ENCODE data around the gene DPY19L1.
"Not testable (repeated sequence)": the region's sequence is repeated elsewhere in the genome, so short reads cannot be mapped to it uniquely, and the experiment has no call there.

DPY19L1 gene

GRCh38 chr7:34984140-34984539 is 53.1 kb downstream of the DPY19L1 start:
- not testable (repeated sequence) for FAIRE-seq

- no peak for FAIRE-seq
Observed at GRCh38 chr7:34982371-34983019, 54.8 kb downstream of the DPY19L1 start.

DNA sequence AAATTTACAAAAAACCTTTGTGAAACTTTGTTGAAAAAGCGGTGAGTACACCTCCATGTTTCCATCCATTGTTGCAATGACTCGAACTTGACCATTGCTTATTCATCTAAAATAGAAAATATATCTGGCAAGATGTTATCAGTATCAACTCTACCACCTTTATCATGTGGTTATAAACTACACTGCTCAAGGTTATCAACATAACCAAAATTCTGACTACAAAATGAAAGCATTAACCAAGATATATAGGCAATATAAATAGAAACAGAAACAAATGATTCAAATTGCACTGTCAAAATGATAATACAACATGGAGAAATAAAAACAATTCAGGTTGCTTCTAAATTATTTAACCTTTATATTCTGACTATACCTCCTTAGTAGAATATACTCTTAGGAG is 58.2 kb downstream of the DPY19L1 start:
- FAIRE-seq, result not testable (repeated sequence)

DNA sequence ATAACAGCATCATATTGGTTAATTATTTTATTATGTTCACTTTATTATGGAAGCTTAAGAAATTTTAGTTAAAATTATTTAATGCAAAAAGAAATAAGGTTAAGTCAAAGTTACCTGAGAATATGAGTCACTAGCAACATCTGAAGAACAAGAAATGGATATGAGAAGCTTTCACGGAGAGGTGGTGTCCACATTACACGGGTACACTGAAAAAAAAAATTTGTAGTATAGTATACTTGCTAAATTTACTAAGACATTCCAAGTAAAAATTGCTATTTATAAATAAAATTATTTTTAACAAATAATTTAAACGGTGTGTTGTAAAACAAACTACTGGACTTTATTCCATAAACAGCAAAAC is 63.9 kb downstream of the DPY19L1 start:
- no peak for FAIRE-seq

DNA sequence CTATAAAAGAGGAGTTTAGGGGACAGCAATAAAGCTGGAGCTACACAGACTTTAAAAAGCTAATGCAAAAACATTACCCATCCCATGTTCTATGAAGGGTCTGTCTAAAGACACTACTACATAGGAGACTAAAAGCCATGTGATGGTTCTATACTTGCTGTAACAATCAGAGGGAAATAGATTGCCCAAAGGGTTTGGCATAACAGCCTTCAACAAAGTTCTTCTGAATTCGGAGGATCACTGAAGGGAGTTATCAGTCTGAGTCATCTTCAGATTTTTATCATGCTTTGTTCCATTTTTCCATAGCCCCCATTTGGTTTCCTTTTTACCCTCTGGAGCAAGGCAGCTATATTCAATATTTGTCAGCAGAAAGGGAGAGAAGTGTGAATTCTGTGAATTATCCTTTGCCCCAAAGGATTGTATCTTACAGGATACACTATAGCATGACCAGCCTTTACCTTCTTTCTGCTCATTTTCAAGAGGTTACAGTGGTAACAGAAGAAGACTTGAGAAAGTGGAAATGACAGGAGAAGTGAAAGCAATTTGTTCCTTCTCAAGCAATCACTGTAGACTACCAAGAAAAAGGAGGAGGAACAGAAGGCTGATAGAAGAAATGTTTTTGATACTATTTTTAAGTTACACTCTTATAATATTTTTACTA is 64.4 kb downstream of the DPY19L1 start:
- FAIRE-seq, result not testable (repeated sequence)

- not testable (repeated sequence) for FAIRE-seq
Observed at GRCh38 chr7:34967818-34968217, 69.5 kb downstream of the DPY19L1 start.

DNA sequence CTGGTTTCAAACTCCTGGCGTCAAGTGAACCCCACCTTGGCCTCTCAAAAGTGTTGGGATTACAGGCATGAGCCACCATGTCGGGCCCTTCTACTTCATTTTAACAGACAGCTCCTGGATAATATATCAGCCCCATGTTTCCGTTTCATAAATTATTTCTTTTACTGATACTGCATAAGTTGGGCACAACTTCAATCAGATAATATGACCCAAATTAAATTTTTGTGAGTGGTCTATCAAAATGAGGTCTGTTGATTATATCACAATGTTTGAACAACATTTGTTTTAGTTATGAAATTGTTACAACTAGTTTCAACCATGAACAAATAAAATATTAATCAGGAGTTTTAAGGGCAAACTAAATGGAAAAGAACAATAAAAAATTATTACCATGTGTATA is 70.8 kb downstream of the DPY19L1 start:
- not testable (repeated sequence) for FAIRE-seq

DNA sequence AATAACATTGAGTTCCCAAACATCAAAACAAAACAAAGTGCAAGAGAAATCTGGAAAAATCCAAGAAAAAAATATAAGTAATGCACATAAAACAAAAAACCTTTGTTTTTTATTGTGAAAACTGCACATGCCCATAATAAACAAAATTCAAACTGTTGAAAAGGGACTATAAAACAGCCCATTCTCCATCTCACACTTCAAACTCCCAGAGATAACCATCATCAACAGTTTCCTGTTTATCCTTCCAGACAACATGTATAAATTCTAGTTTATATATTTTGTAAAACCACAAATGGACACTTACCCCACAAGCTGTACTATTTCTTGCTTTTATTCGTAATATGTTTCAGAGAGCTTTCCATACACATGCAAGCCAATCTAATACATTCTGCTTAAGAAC is 79.3 kb downstream of the DPY19L1 start:
- FAIRE-seq, result no peak

DNA sequence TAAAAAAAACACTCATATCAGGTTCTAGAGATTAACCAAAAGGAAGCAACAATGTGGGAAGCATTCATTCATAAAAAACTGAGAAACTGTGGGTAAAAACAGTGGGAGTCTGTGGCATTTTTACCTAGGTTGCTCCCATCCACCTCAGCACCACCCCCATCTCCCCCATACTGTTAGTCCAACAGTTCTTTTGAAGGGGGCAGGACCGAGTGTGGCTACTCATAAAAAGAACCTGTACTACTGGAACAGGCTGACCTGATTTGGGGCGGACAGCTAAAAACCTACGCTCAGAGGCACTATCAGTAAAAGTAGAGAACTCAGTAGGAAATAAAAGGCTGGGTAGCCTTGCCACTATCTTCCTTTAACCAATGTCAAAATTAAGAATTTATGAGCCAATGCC is 84.5 kb downstream of the DPY19L1 start:
- FAIRE-seq, result no peak

DNA sequence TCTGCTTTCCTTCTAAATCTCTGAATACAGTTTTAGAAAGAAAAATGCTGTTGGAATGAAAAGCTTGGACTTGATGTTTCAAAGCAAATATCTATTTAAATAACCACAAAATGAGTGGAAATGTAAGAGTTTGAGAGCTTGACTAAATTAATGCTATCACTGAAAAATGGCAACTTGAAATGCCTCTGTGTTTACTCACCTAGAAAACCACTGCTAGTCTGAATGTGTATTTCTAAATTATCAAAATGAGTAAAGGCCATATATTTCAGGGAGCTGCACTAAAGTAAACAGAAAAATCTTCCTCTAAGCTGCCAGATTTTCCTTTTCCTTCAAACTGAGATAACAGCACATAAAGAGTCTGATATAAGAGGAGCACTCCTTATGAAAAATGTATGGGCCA is 87.9 kb downstream of the DPY19L1 start:
- FAIRE-seq, result no peak

GRCh38 chr7:34947427-34947826 is 89.9 kb downstream of the DPY19L1 start:
- peak; percentile 81 for FAIRE-seq

DNA sequence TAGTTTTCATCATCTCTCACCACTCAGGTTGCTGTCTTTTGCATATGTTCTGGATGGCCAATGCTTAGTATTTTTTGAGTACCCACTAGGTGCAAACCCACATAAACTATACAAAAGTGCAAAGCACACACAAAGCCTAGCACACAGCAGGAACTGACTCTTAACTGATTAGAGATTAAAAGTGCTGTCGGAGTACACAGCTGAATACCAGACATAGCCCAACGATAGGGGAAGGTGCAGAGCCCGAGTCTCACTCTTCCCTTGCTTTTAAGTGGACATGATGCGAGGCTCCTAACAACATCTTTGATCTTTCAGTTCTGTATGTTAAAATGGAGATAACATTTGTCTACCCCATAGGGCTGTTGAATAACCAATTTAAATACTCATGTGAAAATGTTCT is 90.8 kb downstream of the DPY19L1 start:
- no peak for FAIRE-seq

DNA sequence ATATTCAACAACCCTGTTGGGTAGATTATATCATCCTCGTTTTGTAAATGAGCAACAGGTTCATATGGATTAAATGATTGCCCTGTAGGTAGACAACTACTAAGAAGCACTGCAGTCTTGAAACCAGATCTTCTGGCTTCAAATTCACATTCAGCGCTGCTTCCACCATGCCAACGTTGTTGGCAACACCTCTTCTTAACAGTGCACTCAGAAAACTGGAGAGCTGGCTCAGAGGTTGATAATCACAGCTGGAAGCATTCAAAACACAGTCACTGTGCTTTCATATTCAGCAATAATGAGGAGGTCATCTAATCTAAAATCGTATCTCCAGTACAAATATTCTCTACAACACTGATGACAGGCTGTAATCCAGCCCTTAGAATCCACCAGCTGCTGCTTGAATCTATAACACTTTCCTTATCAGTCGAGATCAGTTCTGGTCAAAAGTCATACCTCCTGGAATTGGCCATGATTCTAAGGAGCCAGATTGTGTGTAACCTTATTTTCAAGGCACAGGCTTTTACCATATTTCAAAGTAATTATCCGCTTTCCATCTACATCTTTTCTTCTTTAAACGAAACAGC is 91.3 kb downstream of the DPY19L1 start:
- not testable (repeated sequence) for FAIRE-seq

GRCh38 chr7:34939175-34939574 is 98.1 kb downstream of the DPY19L1 start:
- no peak for FAIRE-seq

GRCh38 chr7:34935735-34936165 is 101.5 kb downstream of the DPY19L1 start:
- FAIRE-seq, result not testable (repeated sequence)

- FAIRE-seq, result no peak
Observed at GRCh38 chr7:34931739-34932138, 105.5 kb downstream of the DPY19L1 start.

DNA sequence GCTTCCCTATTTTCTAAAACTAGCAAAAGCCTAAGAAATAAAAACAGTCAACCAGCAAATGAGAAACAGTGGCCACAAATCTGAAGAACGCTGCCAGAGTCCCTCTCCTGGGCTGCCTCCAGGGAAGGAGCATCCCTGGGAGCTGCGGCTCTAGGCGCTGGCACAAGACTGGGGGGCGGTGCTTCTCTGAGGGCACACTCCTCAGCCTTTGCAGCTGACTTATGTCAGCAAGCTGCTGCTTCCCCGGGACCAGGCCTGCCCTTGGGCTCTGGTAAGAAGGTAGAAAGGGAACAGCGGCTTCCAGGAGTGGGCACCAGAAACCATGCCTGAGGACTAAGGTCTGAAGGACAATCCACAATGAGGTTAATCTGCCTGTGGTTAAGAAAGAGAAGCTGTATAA is 107.5 kb downstream of the DPY19L1 start:
- not testable (repeated sequence) for FAIRE-seq

DNA sequence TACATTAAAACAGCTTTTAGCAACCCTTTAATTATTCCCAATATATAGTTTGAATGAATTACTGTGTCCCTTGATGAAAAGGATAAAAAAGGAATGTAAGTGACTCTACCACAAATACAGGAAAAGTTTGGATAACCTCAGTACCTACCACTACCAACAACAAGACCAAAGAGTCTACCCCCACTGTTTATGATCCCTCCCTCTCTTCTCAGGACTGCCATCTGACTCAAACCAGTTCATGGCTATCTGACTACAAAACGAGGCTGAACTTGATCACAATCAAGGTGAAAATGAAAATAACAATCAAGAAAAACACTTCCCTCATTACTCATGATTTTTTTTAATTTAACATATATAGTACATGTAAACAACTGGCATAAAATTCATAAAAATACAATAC is 108.7 kb downstream of the DPY19L1 start:
- FAIRE-seq, result no peak

- no peak for FAIRE-seq
Observed at GRCh38 chr7:34928052-34928451, 109.2 kb downstream of the DPY19L1 start.

DNA sequence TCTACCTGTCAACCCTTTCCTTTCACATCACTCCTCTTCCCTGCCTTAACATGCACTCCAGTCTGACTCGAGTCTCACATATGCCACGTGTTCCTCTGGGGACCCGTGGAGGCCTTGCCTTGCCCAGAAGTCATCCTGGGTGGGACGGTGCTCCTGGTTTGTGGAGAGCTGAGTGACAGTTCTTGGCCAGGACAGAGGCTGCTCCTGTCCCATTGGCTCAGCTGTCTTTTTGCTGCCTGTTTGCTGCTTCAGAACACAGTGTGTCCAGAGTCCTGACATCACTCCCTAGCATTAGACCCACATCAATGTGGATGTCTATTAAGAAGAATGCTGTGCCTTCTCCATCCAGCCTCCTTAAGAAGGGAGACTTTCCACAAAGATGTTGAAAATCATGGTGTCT is 116.8 kb downstream of the DPY19L1 start:
- FAIRE-seq, result not testable (repeated sequence)

DNA sequence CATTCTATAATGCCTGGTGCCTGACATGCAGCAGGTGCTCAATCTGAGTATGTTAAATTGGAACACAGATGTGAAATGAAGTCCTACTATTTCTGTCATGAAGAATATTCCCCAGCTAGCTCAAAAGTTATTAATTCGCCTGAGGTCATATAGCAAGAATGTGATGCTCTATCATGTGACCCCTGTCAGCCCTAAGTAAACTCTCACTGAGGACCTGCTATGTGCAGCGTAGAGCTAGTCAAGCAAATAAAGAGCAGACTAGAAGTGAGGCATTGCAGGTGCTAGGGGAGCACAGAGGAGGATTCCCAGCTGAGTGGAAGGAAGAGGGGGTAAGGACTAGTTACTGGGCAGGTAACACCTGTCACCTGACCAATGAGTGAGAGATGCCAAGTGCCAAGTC is 118.2 kb downstream of the DPY19L1 start:
- not testable (repeated sequence) for FAIRE-seq

GRCh38 chr7:34918198-34918861 is 119.0 kb downstream of the DPY19L1 start:
- not testable (repeated sequence) for FAIRE-seq

DNA sequence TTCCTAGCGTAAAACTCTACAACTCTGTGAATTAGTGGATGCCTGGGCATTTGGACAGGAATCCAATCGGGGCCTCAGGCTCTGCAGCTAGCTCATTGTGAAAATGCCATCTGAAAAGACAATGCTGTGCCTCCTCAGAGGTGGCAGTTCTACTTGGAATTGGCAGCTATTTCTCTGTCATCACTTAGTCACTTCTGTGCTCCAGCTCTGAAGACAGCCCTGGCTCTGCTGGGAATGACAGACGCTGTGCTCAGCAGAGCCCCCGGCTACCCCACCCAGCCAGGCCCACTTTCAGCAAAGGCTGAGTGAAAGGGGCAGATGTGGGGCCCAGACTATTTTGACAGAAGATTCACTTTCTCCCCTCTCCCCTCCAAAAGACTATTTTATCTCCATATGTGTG is 119.8 kb downstream of the DPY19L1 start:
- not testable (repeated sequence) for FAIRE-seq

- no peak for FAIRE-seq
Observed at GRCh38 chr7:34916267-34916666, 121.0 kb downstream of the DPY19L1 start.

Measured in A204.1 (cell line).